Hepatocyte (in vitro differentiated cells): ENCODE results near the gene PAK5. TPM values are rescaled to one million over a fixed set of nuclear protein-coding genes. Genes with fewer than 3 reads are reported as not detected.

Experiments used
- DNase-seq: peaks from one replicate; pipeline ENCODE4 v3.0.0-alpha.2; 2016; ENCODE audit warnings: low spot score
- H2AFZ ChIP-seq: fragments of 200-600 bp; sonication (generic); 2 replicates; pipeline ENCODE4 v1.6.0; 2016; ENCODE audit warnings: antibody characterized with exemption, mild to moderate bottlenecking
- H3K27ac ChIP-seq: fragments of 200-600 bp; sonication (generic); 2 replicates; pipeline ENCODE4 v1.5.1; 2016; ENCODE audit warnings: mild to moderate bottlenecking
- H3K27me3 ChIP-seq: fragments of 200-600 bp; sonication (generic); 2 replicates; pipeline ENCODE4 v1.6.1; 2016
- H3K36me3 ChIP-seq: fragments of 200-600 bp; sonication (generic); replicated peaks from 2 replicates; pipeline ENCODE4 v1.5.1; 2016; ENCODE audit warnings: low read depth; ENCODE audit not compliant: insufficient read depth
- H3K4me1 ChIP-seq: fragments of 200-600 bp; sonication (generic); 2 replicates; pipeline ENCODE4 v1.5.1; 2016; ENCODE audit warnings: mild to moderate bottlenecking, moderate library complexity; ENCODE audit not compliant: insufficient read depth
- H3K4me2 ChIP-seq: fragments of 200-600 bp; sonication (generic); 2 replicates; pipeline ENCODE4 v1.6.0; 2016
- H3K4me3 ChIP-seq: fragments of 200-600 bp; sonication (generic); 2 replicates; pipeline ENCODE4 v1.5.1; 2016; ENCODE audit warnings: mild to moderate bottlenecking
- H3K79me2 ChIP-seq: fragments of 200-600 bp; sonication (generic); 2 replicates; pipeline ENCODE4 v1.6.0; 2017; ENCODE audit warnings: mild to moderate bottlenecking
- H3K9me2 ChIP-seq: fragments of 200-600 bp; sonication (generic); replicated peaks from 2 replicates; pipeline ENCODE4 v1.6.0; 2017; ENCODE audit warnings: mild to moderate bottlenecking; ENCODE audit not compliant: insufficient read depth
- H3K9me3 ChIP-seq: fragments of 200-600 bp; sonication (generic); 2 replicates; pipeline ENCODE4 v1.5.1; 2016; ENCODE audit warnings: low read depth, mild to moderate bottlenecking
- H4K20me1 ChIP-seq: fragments of 200-600 bp; sonication (generic); 2 replicates; pipeline ENCODE4 v1.6.0; 2016; ENCODE audit warnings: mild to moderate bottlenecking; ENCODE audit not compliant: insufficient read depth, poor library complexity, severe bottlenecking
- CTCF ChIP-seq: fragments of 200-600 bp; sonication (generic); IDR thresholded peaks from 2 replicates; pipeline ENCODE4 v1.5.1; 2016; ENCODE audit warnings: antibody characterized with exemption, mild to moderate bottlenecking; ENCODE audit not compliant: poor library complexity
- EZH2 ChIP-seq: fragments of 200-600 bp; sonication (generic); IDR thresholded peaks from 2 replicates; pipeline ENCODE4 v1.6.1; 2016; ENCODE audit warnings: antibody characterized with exemption, mild to moderate bottlenecking, borderline replicate concordance
- EZH2phosphoT487 ChIP-seq: fragments of 200-600 bp; sonication (generic); IDR thresholded peaks from one replicate; pipeline ENCODE4 v1.6.1; 2018; ENCODE audit warnings: antibody characterized with exemption, mild to moderate bottlenecking, low read depth, moderate library complexity; ENCODE audit not compliant: unreplicated experiment, severe bottlenecking
- WGBS: methylation state at CpG from one replicate; pipeline ENCODE4 v1.1.6; 2016; ENCODE audit warnings: low lambda C conversion rate; ENCODE audit errors: missing lambda C conversion rate; 5-methylcytosine and 5-hydroxymethylcytosine counted together
- polyA plus RNA-seq: library from polyadenylated mRNA; unstranded; fragments of >200 nt; fragmentation: Nextera tagmentation; extraction: Ambion mirVana; gene quantifications from 2 replicates; pipeline ENCODE4 v1.2.1, GENCODE V29; 2016
- total RNA-seq: library from RNA; depleted of rRNA; stranded (reverse); fragments of >200 nt; gene quantifications from 2 replicates; pipeline ENCODE4 v1.2.3, GENCODE V29; 2014

Gene PAK5
- total and polyA plus RNA-seq, 2 experiments from 2014 or later, result 0.56 to 0.97 TPM

GRCh38 chr20:9588706-9589105 is 250.2 kb downstream of the PAK5 start:
- Histone ChIP-seq H3K36me3 (no peaks in the 10 kb centered on the region), H3K4me1 (no peaks in the 10 kb centered on the region), H4K20me1 (no peaks in the 10 kb centered on the region), H2AFZ (no peak overlapping the region), H3K27me3 (no peaks in the 10 kb centered on the region), H3K9me2 (no peaks in the 10 kb centered on the region), H3K4me3 (no peak overlapping the region), H3K27ac (no peak overlapping the region), H3K4me2 (no peak overlapping the region), H3K9me3 (no peaks in the 10 kb centered on the region), H3K79me2 (no peaks in the 10 kb centered on the region)
- WGBS, result 82% methylated on average over 1 of the region's 1 CpG
- DNase-seq, result no peak
- TF ChIP-seq EZH2, result no peak
- TF ChIP-seq CTCF, result no peak
- TF ChIP-seq EZH2phosphoT487, result no peak

- H3K9me3 ChIP-seq, result no peaks in the 10 kb centered on the region
- no peak overlapping the region for H3K4me3 ChIP-seq
- no peaks in the 10 kb centered on the region for H3K27me3 ChIP-seq
- H3K4me2 ChIP-seq, result no peak overlapping the region
- H3K79me2 ChIP-seq, result no peaks in the 10 kb centered on the region
- H3K27ac ChIP-seq, result no peak overlapping the region
- no peaks in the 10 kb centered on the region for H3K36me3 ChIP-seq
- TF ChIP-seq EZH2, result no peak
- TF ChIP-seq CTCF, result no peak
- no peak for TF ChIP-seq EZH2phosphoT487
- no peaks in the 10 kb centered on the region for H3K9me2 ChIP-seq
- H4K20me1 ChIP-seq, result no peaks in the 10 kb centered on the region
- no peak for DNase-seq
- H3K4me1 ChIP-seq, result no peaks in the 10 kb centered on the region
- no peak overlapping the region for H2AFZ ChIP-seq
Measured at GRCh38 chr20:9583151-9583550, 255.7 kb downstream of the PAK5 start.

- Histone ChIP-seq H3K9me2 (no peaks in the 10 kb centered on the region), H3K27me3 (no peaks in the 10 kb centered on the region), H3K4me1 (no peaks in the 10 kb centered on the region), H3K36me3 (no peaks in the 10 kb centered on the region), H3K4me2 (no peak overlapping the region), H3K27ac (no peak overlapping the region), H2AFZ (no peak overlapping the region), H3K9me3 (no peaks in the 10 kb centered on the region), H4K20me1 (no peaks in the 10 kb centered on the region), H3K79me2 (no peaks in the 10 kb centered on the region), H3K4me3 (no peak overlapping the region)
- no peak for DNase-seq
- TF ChIP-seq EZH2, result no peak
- TF ChIP-seq CTCF, result no peak
- no peak for TF ChIP-seq EZH2phosphoT487
- WGBS, result 85% methylated on average over 5 of the region's 5 CpGs
Measured at GRCh38 chr20:9582137-9582536, 256.7 kb downstream of the PAK5 start.

GRCh38 chr20:9581509-9581908 is 257.4 kb downstream of the PAK5 start:
- 83% methylated on average over 4 of the region's 4 CpGs for WGBS
- Histone ChIP-seq H3K27ac (no peak overlapping the region), H3K4me3 (no peak overlapping the region), H3K4me1 (no peaks in the 10 kb centered on the region), H3K4me2 (no peak overlapping the region), H3K9me3 (no peaks in the 10 kb centered on the region), H4K20me1 (no peaks in the 10 kb centered on the region), H3K79me2 (no peaks in the 10 kb centered on the region), H2AFZ (no peak overlapping the region), H3K9me2 (no peaks in the 10 kb centered on the region), H3K27me3 (no peaks in the 10 kb centered on the region), H3K36me3 (no peaks in the 10 kb centered on the region)
- no peak for DNase-seq
- TF ChIP-seq EZH2phosphoT487 (no peak), CTCF (no peak), EZH2 (no peak)
